ENCODE results near the gene STT3B. TPM values are rescaled to one million over a fixed set of nuclear protein-coding genes. Genes with fewer than 3 reads are reported as not detected.
A peak's percentile ranks its signal among the peaks of the same experiment; 100 is the strongest.

STT3B gene
- total and polyA plus RNA-seq, 2 donors from 2014 or later, result 44.7 to 89.9 TPM

DNA sequence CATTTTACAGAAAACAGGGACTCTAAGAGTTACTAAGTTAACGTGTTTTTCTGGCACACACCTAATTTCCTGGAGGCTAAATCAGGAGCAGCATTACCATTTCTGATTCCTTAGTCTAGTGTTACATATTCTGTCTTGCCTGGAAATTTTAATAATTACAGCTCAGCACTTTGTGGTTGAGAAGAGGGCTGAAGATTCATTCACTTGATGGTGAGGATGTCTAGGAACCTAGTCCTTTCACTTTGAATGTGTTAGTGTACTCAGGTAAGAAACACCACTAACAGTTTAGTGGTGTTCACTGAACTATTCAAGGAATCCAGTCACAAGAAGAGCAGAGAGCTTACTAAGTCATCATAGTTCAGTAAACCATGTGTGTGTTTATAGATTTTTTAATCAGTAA lies 102.8 kb downstream of the STT3B start:
- H3K9me3 ChIP-seq (ENCODE audit: control insufficient read depth in 2 of 3, insufficient read depth in 1 of 3, low read length in 3 of 3), result no peaks in the 10 kb centered on the region
- no peak overlapping the region for H3K9ac ChIP-seq (ENCODE audit: low read length in 3 of 3)
- no peak for FAIRE-seq
- H3K4me1 ChIP-seq (ENCODE audit: control insufficient read depth in 2 of 3, insufficient read depth in 2 of 3, low read depth in 1 of 3, low read length in 3 of 3), result no peaks in the 10 kb centered on the region
- intact Hi-C loops (cut with DNase I), result no loop called here
- peaks cover 0 to 4% (median 2%) of the 10 kb centered on the region in 3 donors for H3K36me3 ChIP-seq (ENCODE audit: control insufficient read depth in 2 of 3, insufficient read depth in 3 of 3, low read length in 3 of 3)
- TF ChIP-seq CTCF (IDR thresholded peaks at IDR 0.05; ENCODE audit: borderline replicate concordance, extremely low read depth, insufficient read depth), result no peak
- H3K27ac ChIP-seq (ENCODE audit: low read depth in 2 of 2, low read length in 2 of 2), result no peak overlapping the region
- no peak overlapping the region for H3K4me3 ChIP-seq (ENCODE audit: low read length in 3 of 3)
- no peaks in the 10 kb centered on the region for H3K27me3 ChIP-seq (ENCODE audit: control insufficient read depth, insufficient read depth, low read length)
- DNase-seq, result no peak

- peaks cover 0 to 4% (median 2%) of the 10 kb centered on the region in 3 donors for H3K36me3 ChIP-seq (ENCODE audit: control insufficient read depth in 2 of 3, insufficient read depth in 3 of 3, low read length in 3 of 3)
- TF ChIP-seq CTCF (IDR thresholded peaks at IDR 0.05; ENCODE audit: borderline replicate concordance, extremely low read depth, insufficient read depth), result no peak
- no peak overlapping the region for H3K9ac ChIP-seq (ENCODE audit: low read length in 3 of 3)
- intact Hi-C loops (cut with DNase I), result no loop called here
- no peaks in the 10 kb centered on the region for H3K27me3 ChIP-seq (ENCODE audit: control insufficient read depth, insufficient read depth, low read length)
- no peak overlapping the region for H3K27ac ChIP-seq (ENCODE audit: low read depth in 2 of 2, low read length in 2 of 2)
- no peaks in the 10 kb centered on the region for H3K9me3 ChIP-seq (ENCODE audit: control insufficient read depth in 2 of 3, insufficient read depth in 1 of 3, low read length in 3 of 3)
- FAIRE-seq (no peak), DNase-seq (no peak)
- no peaks in the 10 kb centered on the region for H3K4me1 ChIP-seq (ENCODE audit: control insufficient read depth in 2 of 3, insufficient read depth in 2 of 3, low read depth in 1 of 3, low read length in 3 of 3)
- no peak overlapping the region for H3K4me3 ChIP-seq (ENCODE audit: low read length in 3 of 3)
Observed at GRCh38 chr3:31636049-31636448, 103.3 kb downstream of the STT3B start.

DNA sequence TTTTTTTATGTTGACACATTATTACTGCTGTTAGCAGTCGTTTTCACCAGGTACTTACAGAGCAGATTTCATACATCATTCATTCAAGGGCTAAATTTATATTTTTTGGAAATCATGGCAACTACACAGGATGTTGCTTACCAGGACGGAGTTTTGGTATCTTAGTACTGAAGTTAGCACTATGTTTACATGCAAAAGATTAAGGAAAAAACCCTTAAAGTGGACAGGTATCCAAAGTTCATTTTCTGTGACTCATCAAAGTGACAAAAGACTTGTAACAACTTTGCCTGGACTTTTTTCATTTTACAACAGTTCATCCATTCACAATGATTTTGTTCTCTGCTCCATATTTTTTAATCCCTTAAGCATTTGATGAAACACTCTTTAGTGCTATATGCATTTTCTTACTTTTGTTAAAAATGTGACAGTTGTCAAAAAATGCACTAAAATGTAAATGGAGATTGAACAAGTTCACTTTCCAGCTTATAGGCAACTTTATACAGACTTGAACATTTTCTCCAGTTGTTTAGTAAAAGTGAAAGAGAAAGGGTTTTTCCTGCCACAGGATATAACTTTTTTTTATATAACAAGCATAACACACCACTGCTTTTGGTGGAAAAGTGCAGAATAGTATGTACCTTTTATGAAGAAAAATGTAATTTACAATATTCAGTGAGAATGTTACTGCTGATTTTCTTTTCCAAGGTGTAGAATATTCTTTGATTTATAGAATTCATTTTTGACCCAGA lies 104.1 kb downstream of the STT3B start:
- DNase-seq (peak in 1 of 5 donors; percentile 3), FAIRE-seq (no peak)
- H3K27me3 ChIP-seq (ENCODE audit: control insufficient read depth, insufficient read depth, low read length), result no peaks in the 10 kb centered on the region
- intact Hi-C loops (cut with DNase I), result no loop called here
- no peak for TF ChIP-seq CTCF (IDR thresholded peaks at IDR 0.05; ENCODE audit: borderline replicate concordance, extremely low read depth, insufficient read depth)
- peaks cover 0 to 4% (median 2%) of the 10 kb centered on the region in 3 donors for H3K36me3 ChIP-seq (ENCODE audit: control insufficient read depth in 2 of 3, insufficient read depth in 3 of 3, low read length in 3 of 3)
- no peak overlapping the region for H3K27ac ChIP-seq (ENCODE audit: low read depth in 2 of 2, low read length in 2 of 2)
- no peaks in the 10 kb centered on the region for H3K9me3 ChIP-seq (ENCODE audit: control insufficient read depth in 2 of 3, insufficient read depth in 1 of 3, low read length in 3 of 3)
- H3K4me1 ChIP-seq (ENCODE audit: control insufficient read depth in 2 of 3, insufficient read depth in 2 of 3, low read depth in 1 of 3, low read length in 3 of 3), result no peaks in the 10 kb centered on the region
- H3K4me3 ChIP-seq (ENCODE audit: low read length in 3 of 3), result no peak overlapping the region
- no peak overlapping the region for H3K9ac ChIP-seq (ENCODE audit: low read length in 3 of 3)

Data from kidney (tissue), 14 donors.